Endodermal cell (in vitro differentiated cells): ENCODE measurements around the gene FAM168A. TPM values are rescaled to one million over a fixed set of nuclear protein-coding genes. Genes with fewer than 3 reads are reported as not detected.
A peak's percentile ranks its signal among the peaks of the same experiment; 100 is the strongest.

Experiments used
- DNase-seq: peaks from one replicate; pipeline ENCODE4 v3.0.0-alpha.2; 2017
- H3K27ac ChIP-seq: 2 replicates; pipeline ENCODE4 v1.5.1; 2013; ENCODE audit warnings: mild to moderate bottlenecking, low read depth, low read length, moderate library complexity
- H3K27me3 ChIP-seq: 2 replicates; pipeline ENCODE4 v1.6.1; 2013; ENCODE audit warnings: mild to moderate bottlenecking, low read length, moderate library complexity; ENCODE audit not compliant: insufficient read depth, control insufficient read depth, poor library complexity, severe bottlenecking
- H3K36me3 ChIP-seq: 2 replicates; pipeline ENCODE4 v1.7.0; 2013; ENCODE audit warnings: mild to moderate bottlenecking, low read length, moderate library complexity; ENCODE audit not compliant: control insufficient read depth, insufficient read depth
- H3K4me1 ChIP-seq: one replicate; pipeline ENCODE4 v1.7.0; 2013; ENCODE audit warnings: low read length; ENCODE audit not compliant: control insufficient read depth, insufficient read depth
- H3K4me3 ChIP-seq: 2 replicates; pipeline ENCODE4 v1.5.1; 2013; ENCODE audit warnings: mild to moderate bottlenecking, low read length, moderate library complexity
- H3K9ac ChIP-seq: 2 replicates; pipeline ENCODE4 v1.6.1; 2013; ENCODE audit warnings: mild to moderate bottlenecking, low read length, moderate library complexity; ENCODE audit not compliant: poor library complexity, severe bottlenecking; ENCODE audit errors: extremely low read depth
- H3K9me3 ChIP-seq: 2 replicates; pipeline ENCODE4 v1.6.1; 2013; ENCODE audit warnings: mild to moderate bottlenecking, low read length, moderate library complexity; ENCODE audit not compliant: control insufficient read depth
- H3K27ac Mint-ChIP-seq: 2 replicates; pipeline ENCODE4 v1.8.0; 2020; ENCODE audit warnings: mixed read lengths
- H3K27me3 Mint-ChIP-seq: 2 replicates; pipeline ENCODE4 v1.8.0; 2021; ENCODE audit warnings: mild to moderate bottlenecking, mixed read lengths; ENCODE audit not compliant: insufficient read depth
- H3K36me3 Mint-ChIP-seq: 2 replicates; pipeline ENCODE4 v1.8.0; 2020; ENCODE audit warnings: low read depth, mixed read lengths
- H3K4me1 Mint-ChIP-seq: 2 replicates; pipeline ENCODE4 v1.8.0; 2020; ENCODE audit warnings: mixed read lengths
- H3K4me3 Mint-ChIP-seq: 2 replicates; pipeline ENCODE4 v1.8.0; 2020; ENCODE audit warnings: mild to moderate bottlenecking, moderate library complexity, mixed read lengths
- H3K9me3 Mint-ChIP-seq: 2 replicates; pipeline ENCODE4 v1.8.0; 2020; ENCODE audit warnings: mild to moderate bottlenecking, mixed read lengths
- WGBS, 2 experiments: methylation state at CpG; one replicate each; pipeline versions ENCODE4 v1.1.5 to v1.1.7; 2013; ENCODE audit warnings: missing lambda C conversion rate in 2 of 2, mixed read lengths in 1 of 2; ENCODE audit not compliant: insufficient coverage in 1 of 2, insufficient read length in 1 of 2; 5-methylcytosine and 5-hydroxymethylcytosine counted together
- total RNA-seq, 2 donors: library from RNA; stranded (reverse); fragmentation: NEBNext Ultra II Directional in 1 of 2; extraction: Animal tissue kit (Norgen Biotek cat#: 25700) in 1 of 2; gene quantifications; 2 replicates in 1 of 2; 3 replicates in 1 of 2; pipeline ENCODE4 v1.2.1, GENCODE V29; 2021
- TF ChIP-seq, protein P1 (sequence below): fragments of 200-600 bp; sonication (generic); conservative IDR thresholded peaks from 2 replicates; pipeline ENCODE4 v1.5.0; 2021; ENCODE audit warnings: antibody characterized with exemption, mild to moderate bottlenecking

The FAM168A gene
- total RNA-seq, 2 donors from 2014 or later: 27.4 to 31.6 TPM

DNA sequence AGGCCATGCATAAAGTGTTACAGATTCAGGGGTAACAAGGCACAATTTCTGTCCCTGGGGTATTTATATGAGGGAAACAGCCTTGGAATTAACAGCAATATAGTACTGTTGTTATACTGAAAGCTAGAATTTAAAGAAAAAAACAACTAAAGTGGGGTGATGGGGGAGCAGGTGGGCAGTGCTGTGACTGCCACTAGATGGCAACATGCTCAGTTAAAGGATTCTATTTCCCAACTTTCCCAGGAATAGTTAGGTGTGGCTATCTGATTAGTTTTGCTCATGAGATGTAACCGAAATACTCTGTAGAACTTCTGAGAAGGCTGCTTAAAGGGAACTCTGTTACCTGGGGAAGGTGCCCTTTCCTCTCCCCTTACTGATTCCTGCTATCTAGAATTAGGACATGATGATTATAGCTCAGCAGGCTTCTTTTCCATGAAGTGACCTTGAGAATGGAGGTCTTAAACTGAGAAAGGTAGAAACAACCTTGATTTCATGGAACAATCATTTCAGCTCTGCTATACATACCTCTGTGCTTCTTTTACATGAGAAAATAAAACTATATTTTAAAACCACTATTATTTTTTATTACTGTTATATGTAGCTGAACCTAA, 119.1 kb downstream of the FAM168A start:
- Mint-ChIP-seq H3K27me3 (no peaks in the 10 kb centered on the region), H3K9me3 (peaks cover 14% of the 10 kb centered on the region), H3K36me3 (peaks cover 5% of the 10 kb centered on the region), H3K4me1 (peaks cover 17% of the 10 kb centered on the region), H3K4me3 (no peak overlapping the region), H3K27ac (no peak overlapping the region)
- Histone ChIP-seq H3K4me1 (peaks cover 4% of the 10 kb centered on the region), H3K27ac (no peak overlapping the region), H3K36me3 (peaks cover 6% of the 10 kb centered on the region), H3K27me3 (no peaks in the 10 kb centered on the region), H3K9ac (no peak overlapping the region), H3K4me3 (no peak overlapping the region), H3K9me3 (peaks cover 20% of the 10 kb centered on the region)
- 36% methylated on average over 1 of the region's 1 CpG; no CpG with 5 or more reads in 1 of the 2 experiments for WGBS, 2 experiments
- peak; percentile 56 for DNase-seq
- TF ChIP-seq, protein P1, sequence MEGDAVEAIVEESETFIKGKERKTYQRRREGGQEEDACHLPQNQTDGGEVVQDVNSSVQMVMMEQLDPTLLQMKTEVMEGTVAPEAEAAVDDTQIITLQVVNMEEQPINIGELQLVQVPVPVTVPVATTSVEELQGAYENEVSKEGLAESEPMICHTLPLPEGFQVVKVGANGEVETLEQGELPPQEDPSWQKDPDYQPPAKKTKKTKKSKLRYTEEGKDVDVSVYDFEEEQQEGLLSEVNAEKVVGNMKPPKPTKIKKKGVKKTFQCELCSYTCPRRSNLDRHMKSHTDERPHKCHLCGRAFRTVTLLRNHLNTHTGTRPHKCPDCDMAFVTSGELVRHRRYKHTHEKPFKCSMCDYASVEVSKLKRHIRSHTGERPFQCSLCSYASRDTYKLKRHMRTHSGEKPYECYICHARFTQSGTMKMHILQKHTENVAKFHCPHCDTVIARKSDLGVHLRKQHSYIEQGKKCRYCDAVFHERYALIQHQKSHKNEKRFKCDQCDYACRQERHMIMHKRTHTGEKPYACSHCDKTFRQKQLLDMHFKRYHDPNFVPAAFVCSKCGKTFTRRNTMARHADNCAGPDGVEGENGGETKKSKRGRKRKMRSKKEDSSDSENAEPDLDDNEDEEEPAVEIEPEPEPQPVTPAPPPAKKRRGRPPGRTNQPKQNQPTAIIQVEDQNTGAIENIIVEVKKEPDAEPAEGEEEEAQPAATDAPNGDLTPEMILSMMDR: peak; percentile 95

DNA sequence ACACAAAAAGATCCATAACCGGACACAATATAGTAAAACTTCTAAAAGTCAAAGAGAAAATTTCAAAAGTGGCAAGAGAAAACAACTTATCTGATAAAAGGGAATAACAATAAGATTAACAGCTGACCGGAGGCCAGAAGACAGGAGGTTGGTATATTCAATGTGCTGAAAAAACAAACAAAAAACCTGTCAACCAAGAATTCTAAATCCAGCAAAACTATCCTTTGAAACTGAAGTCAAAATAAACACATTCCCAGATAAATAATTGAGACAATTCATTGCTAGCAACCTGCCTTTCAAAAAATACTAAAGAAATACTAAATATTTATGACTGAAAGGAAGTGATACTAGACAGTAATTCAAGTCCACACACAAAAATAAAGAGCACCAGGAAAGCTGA, 120.4 kb downstream of the FAM168A start:
- Mint-ChIP-seq H3K4me3 (no peak overlapping the region), H3K4me1 (peaks cover 14% of the 10 kb centered on the region), H3K36me3 (peaks cover 5% of the 10 kb centered on the region), H3K27me3 (no peaks in the 10 kb centered on the region), H3K27ac (no peak overlapping the region), H3K9me3 (peaks cover 14% of the 10 kb centered on the region)
- peak overlapping the region; percentile 39 for H3K4me3 ChIP-seq
- H3K27me3 ChIP-seq: no peaks in the 10 kb centered on the region
- H3K9ac ChIP-seq: no peak overlapping the region
- no peak for DNase-seq
- TF ChIP-seq, protein P1: no peak
- H3K4me1 ChIP-seq: peaks cover 4% of the 10 kb centered on the region
- 95% methylated on average over 2 of the region's 2 CpGs; no CpG with 5 or more reads in 1 of the 2 experiments for WGBS, 2 experiments
- H3K36me3 ChIP-seq: peaks cover 6% of the 10 kb centered on the region
- H3K27ac ChIP-seq: no peak overlapping the region
- H3K9me3 ChIP-seq: peaks cover 20% of the 10 kb centered on the region

DNA sequence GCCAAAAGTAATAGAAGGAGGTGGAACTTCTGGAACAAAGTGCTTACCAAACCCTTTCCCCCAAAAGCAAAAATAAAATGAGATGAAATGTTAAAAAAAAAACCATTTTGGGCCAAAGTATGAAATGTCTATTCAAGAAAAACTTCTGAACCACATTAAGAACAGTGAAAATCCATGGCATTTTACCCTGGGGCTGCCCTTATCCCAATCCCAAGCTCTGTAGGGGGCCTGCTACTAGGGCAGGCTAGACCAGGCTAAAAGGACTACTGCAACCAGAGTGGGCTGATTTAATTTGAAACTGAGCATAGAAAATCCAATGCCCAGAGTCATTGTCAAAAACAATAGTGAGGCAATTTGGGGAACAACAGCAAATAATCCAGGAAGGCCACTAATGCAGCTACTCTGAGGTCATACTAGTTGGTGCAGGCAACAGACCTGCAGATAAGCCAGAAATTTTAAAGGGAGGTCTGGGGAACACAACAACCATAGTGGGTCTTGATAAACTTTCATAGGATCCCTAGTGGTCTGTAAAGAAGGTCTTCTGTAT, 122.3 kb downstream of the FAM168A start:
- no peaks in the 10 kb centered on the region for H3K27me3 ChIP-seq
- H3K4me1 ChIP-seq: peaks cover 4% of the 10 kb centered on the region
- no peak overlapping the region for H3K4me3 ChIP-seq
- Mint-ChIP-seq H3K4me1 (peaks cover 14% of the 10 kb centered on the region), H3K27ac (no peak overlapping the region), H3K27me3 (no peaks in the 10 kb centered on the region), H3K4me3 (no peak overlapping the region), H3K36me3 (peaks cover 5% of the 10 kb centered on the region), H3K9me3 (peaks cover 14% of the 10 kb centered on the region)
- DNase-seq: no peak
- H3K9ac ChIP-seq: no peak overlapping the region
- no peak overlapping the region for H3K27ac ChIP-seq
- H3K36me3 ChIP-seq: peaks cover 6% of the 10 kb centered on the region
- TF ChIP-seq, protein P1: no peak
- H3K9me3 ChIP-seq: peaks cover 20% of the 10 kb centered on the region
